Stomach (tissue), 4 donors: ENCODE data around the gene OR6B3.

Experiments used
- CTCF ChIP-seq, 7 experiments: fragments of 450-650 bp in 4 of 7; fragments of 200-600 bp in 3 of 7; sonication (generic) in 3 of 7; IDR thresholded peaks; one replicate each; pipeline ENCODE4 v1.5.1; 2016 to 2019; ENCODE audit warnings: antibody characterized with exemption in 7 of 7, control low read depth in 2 of 7, mild to moderate bottlenecking in 1 of 7
- EP300 ChIP-seq: sonication (generic); formaldehyde crosslinking; IDR thresholded peaks from one replicate; pipeline ENCODE4 v1.6.1; 2017; ENCODE audit warnings: antibody characterized with exemption
- POLR2A ChIP-seq, 4 donors: fragments of 450-650 bp; IDR thresholded peaks; one replicate each; pipeline ENCODE4 v1.6.1; 2016; ENCODE audit warnings: antibody characterized with exemption in 4 of 4, control low read depth in 2 of 4, mild to moderate bottlenecking in 1 of 4, moderate library complexity in 1 of 4
- POLR2AphosphoS5 ChIP-seq, 3 donors: sonication (generic); formaldehyde crosslinking; IDR thresholded peaks; one replicate each; pipeline ENCODE4 v1.6.1; 2016; ENCODE audit warnings: antibody characterized with exemption in 3 of 3

- TF ChIP-seq CTCF (IDR thresholded peaks at IDR 0.05) (no peak), EP300 (no peak), POLR2A (IDR thresholded peaks at IDR 0.05) (no peak), POLR2AphosphoS5 (IDR thresholded peaks at IDR 0.05) (no peak)
Measured at GRCh38 chr2:240043279-240043989, 9.9 kb downstream of the OR6B3 start.
